ENCODE results near the gene VEGFB.
A peak's percentile ranks its signal among the peaks of the same experiment; 100 is the strongest.

The VEGFB gene

GRCh38 chr11:64263021-64263946, 28.9 kb downstream of the VEGFB start:
- no peak for DNase-seq

DNA sequence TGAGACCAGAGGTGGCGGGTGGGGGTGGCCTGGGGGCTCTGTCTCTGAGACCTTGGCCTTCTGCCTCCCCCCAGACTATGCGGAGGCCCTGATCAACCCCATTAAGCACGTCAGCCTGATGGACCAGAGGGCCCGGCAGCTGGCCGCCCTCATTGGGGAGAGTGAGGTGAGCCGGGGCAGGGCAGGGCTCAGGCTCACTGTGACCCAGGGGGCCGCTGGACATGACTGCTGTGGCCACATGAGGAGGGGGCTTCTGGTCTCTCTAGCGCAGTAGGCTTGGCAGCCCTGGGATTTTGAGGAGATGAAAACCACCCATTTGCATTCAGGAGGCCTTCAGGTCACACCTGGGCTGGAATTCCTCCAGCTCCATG, 29.5 kb downstream of the VEGFB start:
- no peak for DNase-seq

GRCh38 chr11:64264371-64264852, 30.0 kb downstream of the VEGFB start:
- DNase-seq = peak; percentile 59

- no peak for DNase-seq
These were observed 31.1 kb downstream of the VEGFB start for GRCh38 chr11:64265176-64266160.

DNA sequence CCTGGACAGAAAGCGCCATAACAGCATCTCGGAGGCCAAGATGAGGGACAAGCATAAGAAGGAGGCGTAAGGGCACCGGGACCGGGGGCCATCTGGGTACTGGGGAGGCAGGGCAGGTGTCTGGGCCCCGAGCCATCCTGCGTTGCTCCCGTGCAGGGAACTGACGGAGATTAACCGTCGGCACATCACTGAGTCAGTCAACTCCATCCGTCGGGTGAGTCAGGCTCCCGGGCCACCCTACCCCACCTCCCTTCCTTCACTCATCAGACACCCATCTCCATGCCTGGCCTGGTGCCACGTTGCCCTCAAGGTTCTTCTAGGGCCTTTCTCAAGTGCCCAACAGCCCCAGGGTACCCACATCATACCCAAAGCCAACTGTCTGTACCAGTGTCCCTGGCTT, 32.0 kb downstream of the VEGFB start:
- no peak for DNase-seq

GRCh38 chr11:64267207-64267945, 33.0 kb downstream of the VEGFB start:
- peak; percentile 33 for DNase-seq

GRCh38 chr11:64268025-64268892, 33.9 kb downstream of the VEGFB start:
- no peak for DNase-seq

- DNase-seq = no peak
These were observed 34.6 kb downstream of the VEGFB start for GRCh38 chr11:64268893-64269539.

DNA sequence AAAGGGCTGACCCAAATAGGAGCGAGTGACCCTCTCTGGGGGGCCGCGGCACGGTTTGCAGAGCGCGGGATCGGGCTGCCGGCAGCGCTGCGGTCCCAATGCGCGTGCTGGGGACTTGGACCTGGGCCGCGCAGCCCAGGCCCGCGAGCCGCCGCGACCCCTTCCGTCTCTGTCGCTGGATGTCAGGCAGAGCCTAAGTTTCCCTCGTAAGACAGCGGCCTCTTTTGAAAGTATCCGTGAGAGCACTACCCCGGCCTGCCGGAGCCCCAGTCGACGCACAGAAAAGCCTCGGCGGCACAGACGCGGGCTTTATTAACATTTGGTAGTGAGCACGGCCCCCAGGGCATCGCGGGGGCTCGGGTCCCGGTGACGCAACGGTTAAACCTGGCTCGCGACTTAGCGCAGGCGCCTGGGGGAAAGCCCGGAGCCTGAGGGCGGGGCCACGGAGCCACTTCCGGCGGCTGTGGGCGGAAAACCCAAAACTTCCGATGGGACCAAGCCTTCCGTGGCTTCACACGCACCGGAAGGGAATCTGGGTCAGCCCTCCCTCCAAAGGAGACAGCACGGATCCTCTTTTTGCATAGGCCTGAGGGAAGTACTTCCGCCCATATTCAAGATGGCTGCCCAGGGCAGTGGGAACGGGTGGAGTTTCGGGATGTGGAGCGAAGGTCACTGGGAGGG, 35.3 kb downstream of the VEGFB start:
- DNase-seq = peak; percentile 90

DNA sequence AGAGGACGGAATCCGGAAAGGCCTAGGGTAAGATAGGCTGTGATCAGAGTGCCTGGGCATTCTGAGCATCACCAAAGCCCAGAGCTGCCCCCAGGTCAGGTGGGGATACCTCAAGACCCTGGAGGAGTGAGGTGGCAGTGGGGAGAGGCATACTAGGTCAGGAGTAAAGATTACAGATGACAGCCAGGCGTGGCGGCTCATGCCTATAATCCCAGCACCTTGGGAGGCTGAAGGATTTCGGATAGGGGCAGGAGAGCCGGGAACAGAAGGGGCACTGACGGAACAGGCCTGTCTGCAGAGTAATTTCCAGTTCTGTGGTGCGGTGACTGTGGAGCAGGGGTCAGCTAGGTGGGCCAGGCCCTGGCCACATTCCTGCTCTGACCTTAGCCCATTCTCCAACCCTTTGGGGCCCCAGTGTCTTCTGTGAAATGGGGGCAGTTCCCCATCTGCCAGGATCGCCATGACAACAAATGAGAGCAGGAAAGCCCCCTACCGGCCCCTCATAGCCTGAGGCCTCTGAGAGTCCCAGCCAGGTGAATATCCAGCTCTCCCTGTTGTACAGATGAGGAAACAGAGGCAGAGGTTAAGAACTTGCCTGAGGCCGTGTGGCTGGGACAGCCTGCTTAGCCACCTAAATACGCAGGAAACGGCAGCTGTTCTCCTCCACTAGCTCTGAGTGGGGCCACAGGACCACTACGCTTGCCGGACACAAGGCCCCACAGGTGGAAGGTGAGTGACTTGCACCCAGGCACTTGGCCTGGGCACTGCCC, 40.8 kb downstream of the VEGFB start:
- no peak for DNase-seq

DNA sequence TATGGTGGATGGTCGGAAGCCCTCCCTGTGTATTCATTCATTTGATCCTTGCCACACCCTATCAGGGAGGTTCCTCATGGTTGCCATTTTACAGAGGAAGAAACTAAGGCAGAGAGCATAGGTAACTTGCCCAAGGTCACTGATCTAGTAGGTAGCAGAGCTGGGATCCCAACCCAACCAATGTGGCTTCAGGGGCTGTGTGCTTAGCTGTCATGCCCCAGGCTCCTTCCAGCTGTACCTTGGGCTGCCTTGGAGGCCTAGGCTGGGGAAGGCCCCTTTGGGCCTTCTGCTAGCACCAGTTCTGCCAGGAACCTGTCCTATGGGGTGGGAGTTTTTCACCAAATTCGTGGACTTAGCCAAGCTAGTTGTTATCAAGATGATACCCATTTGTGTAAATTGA, 41.5 kb downstream of the VEGFB start:
- DNase-seq = no peak

DNA sequence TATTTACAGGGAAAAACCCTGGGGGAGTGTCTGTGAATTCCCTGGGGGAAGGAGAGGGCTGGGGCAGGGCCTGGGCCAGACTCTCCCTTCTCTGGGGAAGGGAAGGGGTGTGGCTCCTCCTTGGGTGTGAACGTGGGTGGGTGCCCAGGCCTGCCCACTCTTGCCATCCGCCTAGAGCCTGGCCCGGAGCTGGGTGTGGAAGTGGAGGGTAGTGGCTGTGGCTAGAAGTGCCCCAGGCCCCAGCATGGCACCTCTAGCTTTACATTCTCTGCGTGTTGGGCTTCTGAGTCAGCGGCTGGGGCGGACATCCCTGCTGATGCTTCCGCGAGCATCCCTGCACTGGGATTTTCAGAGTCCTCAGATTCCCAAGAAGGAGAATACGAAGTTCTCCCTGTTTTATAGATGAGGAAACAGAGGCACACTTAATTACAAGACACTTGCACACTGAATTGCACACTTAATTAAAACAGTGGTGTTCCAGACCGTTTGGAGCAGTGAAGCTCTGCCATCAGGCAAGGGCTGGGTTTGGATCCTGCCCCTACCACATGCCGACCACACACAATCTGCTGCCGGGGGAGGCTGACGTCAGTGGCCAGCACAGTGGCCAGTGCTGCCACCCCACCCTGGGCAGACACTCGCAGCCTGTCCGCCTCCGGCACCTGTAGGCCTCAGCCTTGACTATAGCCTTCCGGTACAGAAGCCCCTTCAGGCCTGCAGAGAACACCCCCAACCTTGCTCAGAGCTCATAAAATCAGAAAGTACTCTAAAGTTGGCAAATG, 42.5 kb downstream of the VEGFB start:
- no peak for DNase-seq

DNA sequence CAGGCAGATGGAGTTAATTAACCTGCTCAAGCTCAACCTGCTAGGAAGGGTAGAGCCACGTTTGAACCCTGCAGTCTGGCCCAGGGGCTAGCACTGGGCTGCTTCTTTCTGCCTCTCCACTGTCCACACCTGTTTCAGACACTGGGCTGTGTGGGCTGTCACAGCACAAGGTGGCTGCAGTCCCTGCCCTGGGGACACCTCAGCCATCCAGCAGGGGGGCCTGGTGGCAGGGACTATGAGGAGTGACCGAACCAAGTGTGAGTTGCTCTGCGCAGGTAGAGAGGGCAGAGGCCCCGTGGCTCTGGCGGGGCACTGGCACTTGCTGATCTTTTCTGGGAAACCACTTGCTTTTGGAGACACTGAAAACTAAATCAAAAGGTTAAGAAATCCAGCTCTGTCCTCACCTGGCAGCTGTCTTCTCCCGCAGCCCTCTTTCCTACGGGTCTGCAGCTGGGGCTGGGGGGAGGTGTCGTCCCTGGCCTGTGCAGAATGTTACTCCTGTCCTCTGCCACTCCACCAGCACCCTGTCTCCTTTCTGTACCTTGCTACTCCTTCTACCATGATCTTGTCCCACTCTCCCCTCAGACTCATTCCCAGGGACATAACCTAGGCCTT, 44.3 kb downstream of the VEGFB start:
- DNase-seq = no peak

- no peak for DNase-seq
These were observed 47.8 kb downstream of the VEGFB start for GRCh38 chr11:64281957-64282770.

GRCh38 chr11:64283092-64283491, 48.7 kb downstream of the VEGFB start:
- no peak for DNase-seq

GRCh38 chr11:64284048-64284961, 49.9 kb downstream of the VEGFB start, which contains the start of gene BAD:
TSS of gene BAD (minus strand) at chr11:64284665. CDS start at chr11:64284368, 297 bp downstream.
- DNase-seq = peak; percentile 90

Data from NCI-H2107 (cell line).